ENCODE data around the gene GRIK2. TPM values are rescaled to one million over a fixed set of nuclear protein-coding genes. Genes with fewer than 3 reads are reported as not detected.

The GRIK2 gene
- total RNA-seq, 1 donor from 2014 or later: 95.5 TPM

GRCh38 chr6:101395345-101395744 is 1.8 kb downstream of the GRIK2 start:
- Mint-ChIP-seq H3K27ac (ENCODE audit: unreplicated experiment) (no peak overlapping the region), H3K4me3 (ENCODE audit: unreplicated experiment) (peak overlapping the region; percentile 95), H3K27me3 (ENCODE audit: unreplicated experiment) (peaks cover 14% of the 10 kb centered on the region), H3K9me3 (ENCODE audit: unreplicated experiment) (peaks cover 16% of the 10 kb centered on the region), H3K36me3 (ENCODE audit: unreplicated experiment) (peaks cover 4% of the 10 kb centered on the region), H3K4me1 (ENCODE audit: low read depth, unreplicated experiment) (peaks cover 38% of the 10 kb centered on the region)
- peak; percentile 32 for TF ChIP-seq CTCF (IDR thresholded peaks at IDR 0.05; ENCODE audit: partially characterized antibody, unreplicated experiment)
- no peak for DNase-seq

- H3K9me3 Mint-ChIP-seq (ENCODE audit: unreplicated experiment): peaks cover 17% of the 10 kb centered on the region
- peaks cover 8% of the 10 kb centered on the region for H3K36me3 Mint-ChIP-seq (ENCODE audit: unreplicated experiment)
- no peak for TF ChIP-seq CTCF (IDR thresholded peaks at IDR 0.05; ENCODE audit: partially characterized antibody, unreplicated experiment)
- H3K27ac Mint-ChIP-seq (ENCODE audit: unreplicated experiment): no peak overlapping the region
- peaks cover 34% of the 10 kb centered on the region for H3K4me1 Mint-ChIP-seq (ENCODE audit: low read depth, unreplicated experiment)
- H3K4me3 Mint-ChIP-seq (ENCODE audit: unreplicated experiment): peak overlapping the region; percentile 95
- peaks cover 15% of the 10 kb centered on the region for H3K27me3 Mint-ChIP-seq (ENCODE audit: unreplicated experiment)
- DNase-seq: no peak
These were observed 3.2 kb downstream of the GRIK2 start for GRCh38 chr6:101396548-101397173.

- Mint-ChIP-seq H3K9me3 (ENCODE audit: unreplicated experiment) (peaks cover 17% of the 10 kb centered on the region), H3K36me3 (ENCODE audit: unreplicated experiment) (peaks cover 8% of the 10 kb centered on the region), H3K4me3 (ENCODE audit: unreplicated experiment) (peak overlapping the region; percentile 95), H3K27me3 (ENCODE audit: unreplicated experiment) (peaks cover 12% of the 10 kb centered on the region), H3K4me1 (ENCODE audit: low read depth, unreplicated experiment) (peaks cover 35% of the 10 kb centered on the region), H3K27ac (ENCODE audit: unreplicated experiment) (no peak overlapping the region)
- DNase-seq: no peak
- TF ChIP-seq CTCF (IDR thresholded peaks at IDR 0.05; ENCODE audit: partially characterized antibody, unreplicated experiment): peak; percentile 46
These were observed 3.7 kb downstream of the GRIK2 start for GRCh38 chr6:101397199-101397598.

- Mint-ChIP-seq H3K9me3 (ENCODE audit: unreplicated experiment) (peaks cover 19% of the 10 kb centered on the region), H3K27me3 (ENCODE audit: unreplicated experiment) (peaks cover 11% of the 10 kb centered on the region), H3K27ac (ENCODE audit: unreplicated experiment) (no peak overlapping the region), H3K4me1 (ENCODE audit: low read depth, unreplicated experiment) (peaks cover 39% of the 10 kb centered on the region), H3K4me3 (ENCODE audit: unreplicated experiment) (peak overlapping the region; percentile 86), H3K36me3 (ENCODE audit: unreplicated experiment) (peaks cover 8% of the 10 kb centered on the region)
- peak; percentile 28 for DNase-seq
- TF ChIP-seq CTCF (IDR thresholded peaks at IDR 0.05; ENCODE audit: partially characterized antibody, unreplicated experiment): no peak
These were observed 5.5 kb downstream of the GRIK2 start for GRCh38 chr6:101398716-101399615.
